ENCODE results near the gene ENPP7. TPM values are rescaled to one million over a fixed set of nuclear protein-coding genes. Genes with fewer than 3 reads are reported as not detected.

The ENPP7 gene
- not detected for total RNA-seq

GRCh38 chr17:79730769-79731483, at the start of gene ENPP7:
TSS of gene ENPP7 (plus strand) at chr17:79730943. CDS start at chr17:79731140, 197 bp downstream.

GRCh38 chr17:79777894-79778503, 47.3 kb downstream of the ENPP7 start, which contains the start of gene CBX2:
TSS of gene CBX2 (plus strand) at chr17:79778148. CDS start at chr17:79778236, 88 bp downstream.

Small RNAs within 50 kb of the gene (small RNA-seq; reads per million reads assigned to genes)
- 0 reads per million in 2 donors for gene MIR4739

Other genes with a start within 250 kb of the ENPP7 start
- gene RBFOX3, start 119.9 kb upstream of the ENPP7 start, total RNA-seq: not detected
- 1 to 10 TPM; 5.5 to 8.3 TPM for gene CBX2, start 47.2 kb downstream of the ENPP7 start, total RNA-seq
- 1 to 10 TPM; 3.3 to 4.5 TPM for gene CBX8, start 66.1 kb downstream of the ENPP7 start, total RNA-seq
- 10 to 100 TPM; 25.5 to 31.0 TPM for gene CBX4, start 108.5 kb downstream of the ENPP7 start, total RNA-seq

Measured in melanocyte of skin (primary cell).